SK-N-SH (cell line): ENCODE data around the gene TEN1. TPM values are rescaled to one million over a fixed set of nuclear protein-coding genes. Genes with fewer than 3 reads are reported as not detected.

Experiments used
- CTCF ChIA-PET: fragments of 300-600, 350-600 bp; formaldehyde crosslinking; extraction: SDS; loops from one replicate; lab custom pipeline; 2021; lab: Yijun Ruan, JAX
- POLR2A ChIA-PET: fragments of 350-600 bp; sonication (Branson Sonifier 250); formaldehyde crosslinking; extraction: SDS; loops from one replicate; lab custom pipeline; 2020; ENCODE audit warnings: antibody characterized with exemption, inconsistent platforms; lab: Yijun Ruan, JAX
- DNase-seq: peaks from one replicate; pipeline ENCODE4 v3.0.0; 2012
- H2AFZ ChIP-seq: fragments of 200-600 bp; sonication (generic); 2 replicates; pipeline ENCODE4 v1.8.1; 2016; ENCODE audit warnings: antibody characterized with exemption, mild to moderate bottlenecking, low read depth
- H3F3A ChIP-seq: fragments of 200-600 bp; sonication (generic); replicated peaks from 2 replicates; pipeline ENCODE3; 2016; ENCODE audit warnings: antibody characterized with exemption, mild to moderate bottlenecking; ENCODE audit not compliant: insufficient read depth
- H3K27ac ChIP-seq, 2 experiments: fragments of 200-500 bp in 1 of 2; fragments of 200-600 bp in 1 of 2; sonication (Bioruptor generic) in 1 of 2; sonication (generic), shearing (Covaris generic) in 1 of 2; 2 replicates each; pipeline versions ENCODE4 v1.5.1 to v1.6.1; 2014 to 2016; ENCODE audit warnings: low read depth in 2 of 2, inconsistent platforms in 1 of 2, low read length in 1 of 2, mild to moderate bottlenecking in 1 of 2, mixed read lengths in 1 of 2
- H3K27me3 ChIP-seq: fragments of 200-600 bp; sonication (generic), shearing (Covaris generic); 2 replicates; pipeline ENCODE4 v1.6.1; 2016; ENCODE audit warnings: mixed run types; ENCODE audit not compliant: insufficient read depth
- H3K36me3 ChIP-seq, 2 experiments: fragments of 200-500 bp in 1 of 2; fragments of 200-600 bp in 1 of 2; sonication (Bioruptor generic) in 1 of 2; sonication (generic) in 1 of 2; replicated peaks in 1 of 2; 2 replicates each; pipeline versions ENCODE3 to v1.5.1; 2014 to 2016; ENCODE audit warnings: low read length in 1 of 2, mild to moderate bottlenecking in 1 of 2; ENCODE audit not compliant: insufficient read depth in 2 of 2, control insufficient read depth in 1 of 2
- H3K4me1 ChIP-seq, 2 experiments: fragments of 200-500 bp in 1 of 2; fragments of 200-600 bp in 1 of 2; sonication (Bioruptor generic) in 1 of 2; sonication (generic), shearing (Covaris generic) in 1 of 2; 2 replicates each; pipeline versions ENCODE4 v1.5.1 to v1.6.1; 2014 to 2016; ENCODE audit warnings: low read depth in 1 of 2, low read length in 1 of 2, mixed run types in 1 of 2; ENCODE audit not compliant: insufficient read depth in 2 of 2, control insufficient read depth in 1 of 2
- H3K4me2 ChIP-seq: fragments of 200-600 bp; sonication (generic), shearing (Covaris generic); 2 replicates; pipeline ENCODE4 v1.6.1; 2017; ENCODE audit warnings: mixed run types
- H3K4me3 ChIP-seq, 2 experiments: fragments of 200-500 bp in 1 of 2; fragments of 200-600 bp in 1 of 2; sonication (Bioruptor generic) in 1 of 2; sonication (generic), shearing (Covaris generic) in 1 of 2; 2 replicates each; pipeline versions ENCODE4 v1.5.1 to v1.8.1; 2014 to 2016; ENCODE audit warnings: low read depth in 2 of 2, inconsistent platforms in 1 of 2, low read length in 1 of 2, mild to moderate bottlenecking in 1 of 2, mixed read lengths in 1 of 2, moderate library complexity in 1 of 2
- H3K79me2 ChIP-seq: fragments of 200-600 bp; sonication (generic); 2 replicates; pipeline ENCODE4 v1.8.1; 2017; ENCODE audit warnings: mild to moderate bottlenecking; ENCODE audit not compliant: insufficient read depth
- H3K9ac ChIP-seq: fragments of 200-600 bp; sonication (generic); 2 replicates; pipeline ENCODE4 v1.6.1; 2017; ENCODE audit warnings: mixed run types
- H3K9me2 ChIP-seq: fragments of 200-600 bp; sonication (generic); 2 replicates; pipeline ENCODE4 v1.6.1; 2017; ENCODE audit warnings: mixed run types
- H3K9me3 ChIP-seq: fragments of 200-600 bp; sonication (generic); 2 replicates; pipeline ENCODE4 v1.6.1; 2017; ENCODE audit warnings: mixed run types, mild to moderate bottlenecking, moderate library complexity
- H4K20me1 ChIP-seq: fragments of 200-600 bp; sonication (generic); 2 replicates; pipeline ENCODE4 v1.6.1; 2017; ENCODE audit warnings: mild to moderate bottlenecking, mixed run types; ENCODE audit not compliant: insufficient read depth
- CHD2 ChIP-seq: fragments of 150-350 bp; IDR thresholded peaks from 2 replicates; pipeline ENCODE4 v1.6.1; 2018; ENCODE audit warnings: low read length; ENCODE audit not compliant: partially characterized antibody
- CTCF ChIP-seq: fragments of 200-600 bp; sonication (generic); IDR thresholded peaks from 2 replicates; pipeline ENCODE4 v1.6.1; 2017; ENCODE audit warnings: antibody characterized with exemption, mild to moderate bottlenecking, moderate library complexity
- EZH2phosphoT487 ChIP-seq: fragments of 200-600 bp; sonication (generic); IDR thresholded peaks from 2 replicates; pipeline ENCODE4 v1.6.1; 2017; ENCODE audit warnings: low read depth, mixed run types, mild to moderate bottlenecking, antibody characterized with exemption, moderate library complexity, borderline replicate concordance
- FOSL2 ChIP-seq: IDR thresholded peaks from 2 replicates; pipeline ENCODE4 v1.4.0; 2012; ENCODE audit warnings: low read depth, mild to moderate bottlenecking, moderate library complexity, borderline replicate concordance
- FOXJ3 ChIP-seq: sonication (generic); formaldehyde crosslinking; IDR thresholded peaks from 2 replicates; pipeline ENCODE4 v1.5.1; 2020; ENCODE audit warnings: mild to moderate bottlenecking, missing genetic modification reagents
- FOXM1 ChIP-seq: IDR thresholded peaks from 2 replicates; pipeline ENCODE4 v1.4.0; 2012; ENCODE audit warnings: low read depth, mild to moderate bottlenecking
- MAX ChIP-seq: IDR thresholded peaks from 2 replicates; pipeline ENCODE4 v1.4.0; 2012; ENCODE audit warnings: low read depth
- MXI1 ChIP-seq: IDR thresholded peaks from 2 replicates; pipeline ENCODE4 v1.6.1; 2012; ENCODE audit warnings: mild to moderate bottlenecking, low read depth, low read length, improper control_type of control experiment
- TAF1 ChIP-seq: IDR thresholded peaks from 2 replicates; pipeline ENCODE4 v1.6.1; 2012; ENCODE audit warnings: low read depth, mild to moderate bottlenecking, low read length, moderate library complexity, borderline replicate concordance
- YY1 ChIP-seq: IDR thresholded peaks from 2 replicates; pipeline ENCODE4 v1.4.0; 2012; ENCODE audit warnings: low read depth, mild to moderate bottlenecking
- ZBTB33 ChIP-seq: IDR thresholded peaks from 2 replicates; pipeline ENCODE4 v1.4.0; 2012; ENCODE audit warnings: low read depth, borderline replicate concordance
- WGBS: methylation state at CpG from one replicate; pipeline ENCODE4 v1.1.6; 2017; ENCODE audit warnings: low lambda C conversion rate; 5-methylcytosine and 5-hydroxymethylcytosine counted together
- polyA plus RNA-seq, 3 experiments: library from polyadenylated mRNA; depleted of rRNA; stranded (reverse); fragments of >200 nt; gene quantifications; 2 replicates each; pipeline ENCODE4 v1.2.3, GENCODE V29; 2012

TEN1 gene
- polyA plus RNA-seq, 1 of the 3 experiments (the other 2 are of a cell fraction) = 33.6 TPM

GRCh38 chr17:76019833-76020467 is 40.9 kb downstream of the TEN1 start:
- CTCF ChIA-PET = interaction anchor here (0.7 to 14.6 kb wide), 12 partner anchors 10 to 259 kb away, joined by 3 to 231 read pairs (median 4); partner anchors contain the start of gene CDK3
- H3K36me3 ChIP-seq = no peaks in the 10 kb centered on the region
- no peak overlapping the region for H3K27ac ChIP-seq
- POLR2A ChIA-PET = interaction anchor here (0.9 kb wide), 1 partner anchor 61 kb away, joined by 3 read pairs; no protein-coding TSS in a partner anchor
- DNase-seq = no peak
- H4K20me1 ChIP-seq = no peaks in the 10 kb centered on the region
- H3K9me3 ChIP-seq = no peaks in the 10 kb centered on the region
- H3K9ac ChIP-seq = no peak overlapping the region
- TF ChIP-seq MAX (no peak), MXI1 (no peak), ZBTB33 (no peak), FOXM1 (no peak)
- H3K4me1 ChIP-seq = peaks cover 0 to 3% of the 10 kb centered on the region in 2 experiments; a peak in 1 of 4 replicates
- H3K27me3 ChIP-seq = no peaks in the 10 kb centered on the region
- no peak overlapping the region for H3K4me3 ChIP-seq
- no peak overlapping the region for H2AFZ ChIP-seq
- no peak overlapping the region for H3K4me2 ChIP-seq
- H3K9me2 ChIP-seq = no peaks in the 10 kb centered on the region
- H3K79me2 ChIP-seq = no peaks in the 10 kb centered on the region
- H3F3A ChIP-seq = peaks cover 9% of the 10 kb centered on the region
- WGBS = 80% methylated on average over 6 of the region's 6 CpGs

GRCh38 chr17:76022285-76022684 is 43.2 kb downstream of the TEN1 start:
- TF ChIP-seq MXI1 (no peak), FOXJ3 (CRISPR knock-in tag) (no peak), YY1 (no peak), ZBTB33 (no peak), CTCF (no peak), FOSL2 (no peak), TAF1 (no peak), CHD2 (no peak), EZH2phosphoT487 (no peak)
- TF ChIP-seq, all 33 proteins: peak for 0
- 85% methylated on average over 18 of the region's 24 CpGs for WGBS
- no peaks in the 10 kb centered on the region for H3K27me3 ChIP-seq
- no peak overlapping the region for H3K4me2 ChIP-seq
- no peak overlapping the region for H2AFZ ChIP-seq
- POLR2A ChIA-PET = no interaction called here
- H3K79me2 ChIP-seq = no peaks in the 10 kb centered on the region
- CTCF ChIA-PET = interaction anchor here (0.9 to 1.7 kb wide), 3 partner anchors 11 to 276 kb away, joined by 3 to 4 read pairs (median 3); partner anchors contain the start of gene CDK3
- H3K4me3 ChIP-seq = no peak overlapping the region
- H3F3A ChIP-seq = peaks cover 9% of the 10 kb centered on the region
- H3K9me2 ChIP-seq = no peaks in the 10 kb centered on the region
- peaks cover 0 to 3% of the 10 kb centered on the region in 2 experiments; a peak in 1 of 4 replicates for H3K4me1 ChIP-seq
- no peaks in the 10 kb centered on the region for H3K36me3 ChIP-seq
- no peak overlapping the region for H3K9ac ChIP-seq
- no peaks in the 10 kb centered on the region for H3K9me3 ChIP-seq
- DNase-seq = no peak
- H3K27ac ChIP-seq = no peak overlapping the region
- H4K20me1 ChIP-seq = no peaks in the 10 kb centered on the region
